NK-92 treated with Interleukin-12 subunit alpha and Interleukin-12 subunit beta, amount 100 ng/mL, for 24 hours (cell line): ENCODE measurements around the gene KDM1A.
"Not testable (repeated sequence)": the region's sequence is repeated elsewhere in the genome, so short reads cannot be mapped to it uniquely, and the experiment has no call there.

Source experiments
- DNase-seq: peaks from one replicate; lab custom pipeline; 2025; lab: John Stamatoyannopoulos, UW

KDM1A gene

GRCh38 chr1:23019094-23019862 lies at the start of gene KDM1A:
Gene KDM1A (plus strand): TSS chr1:23019468. CDS start chr1:23019597, 129 bp downstream.
- DNase-seq, result peak; percentile 93

GRCh38 chr1:22970096-22970495 lies 49.2 kb upstream of the KDM1A start:
- DNase-seq, result no peak

- no peak for DNase-seq
Measured at GRCh38 chr1:22971161-22971560, 48.1 kb upstream of the KDM1A start.

- DNase-seq, result no peak
Measured at GRCh38 chr1:22971611-22972405, 47.5 kb upstream of the KDM1A start.

GRCh38 chr1:22972760-22973159 lies 46.5 kb upstream of the KDM1A start, which contains the start of gene LACTBL1:
Gene LACTBL1 (minus strand): TSS chr1:22972866. CDS start chr1:22972316, 550 bp downstream.
- DNase-seq, result no peak

GRCh38 chr1:22975694-22976093 lies 43.6 kb upstream of the KDM1A start:
- DNase-seq, result no peak

GRCh38 chr1:22976127-22976460 lies 43.2 kb upstream of the KDM1A start:
- no peak for DNase-seq

- DNase-seq, result peak; percentile 21
Measured at GRCh38 chr1:22976461-22977243, 42.6 kb upstream of the KDM1A start.

GRCh38 chr1:22978299-22978698 lies 41.0 kb upstream of the KDM1A start:
- no peak for DNase-seq

GRCh38 chr1:22980471-22980790 lies 38.8 kb upstream of the KDM1A start:
- not testable (repeated sequence) for DNase-seq

- DNase-seq, result no peak
Measured at GRCh38 chr1:22983944-22984343, 35.3 kb upstream of the KDM1A start.

- not testable (repeated sequence) for DNase-seq
Measured at GRCh38 chr1:22992384-22992783, 26.9 kb upstream of the KDM1A start.

- DNase-seq, result not testable (repeated sequence)
Measured at GRCh38 chr1:22993220-22993795, 26.0 kb upstream of the KDM1A start.

GRCh38 chr1:22995774-22996173 lies 23.5 kb upstream of the KDM1A start:
- DNase-seq, result no peak

GRCh38 chr1:22997528-22997927 lies 21.7 kb upstream of the KDM1A start:
- DNase-seq, result not testable (repeated sequence)

- DNase-seq, result not testable (repeated sequence)
Measured at GRCh38 chr1:23000133-23000532, 19.1 kb upstream of the KDM1A start.

- DNase-seq, result not testable (repeated sequence)
Measured at GRCh38 chr1:23002218-23002617, 17.1 kb upstream of the KDM1A start.

GRCh38 chr1:23004112-23004511 lies 15.2 kb upstream of the KDM1A start:
- no peak for DNase-seq

GRCh38 chr1:23004769-23005168 lies 14.5 kb upstream of the KDM1A start:
- not testable (repeated sequence) for DNase-seq

- DNase-seq, result no peak
Measured at GRCh38 chr1:23007106-23007505, 12.2 kb upstream of the KDM1A start.

- DNase-seq, result no peak
Measured at GRCh38 chr1:23008901-23009300, 10.4 kb upstream of the KDM1A start.

GRCh38 chr1:23010025-23010424 lies 9.2 kb upstream of the KDM1A start:
- DNase-seq, result not testable (repeated sequence)
